Neural progenitor cell (in vitro differentiated cells): Measurements from ENCODE around the gene KRTAP10-3. TPM values are rescaled to one million over a fixed set of nuclear protein-coding genes. Genes with fewer than 3 reads are reported as not detected.

ENCODE experiments used
- DNase-seq: peaks from one replicate; pipeline ENCODE4 v3.0.0-alpha.2; 2016; ENCODE audit warnings: low spot score
- H2AFZ ChIP-seq: fragments of 200-600 bp; sonication (generic); replicated peaks from 2 replicates; pipeline ENCODE4 v1.6.1; 2016; ENCODE audit warnings: antibody characterized with exemption
- H3F3A ChIP-seq: fragments of 200-600 bp; sonication (generic); 2 replicates; pipeline ENCODE4 v1.6.1; 2016; ENCODE audit warnings: antibody characterized with exemption, low read depth
- H3K27ac ChIP-seq: fragments of 200-600 bp; sonication (generic); 2 replicates; pipeline ENCODE4 v1.5.1; 2016; ENCODE audit warnings: mild to moderate bottlenecking
- H3K27me3 ChIP-seq: fragments of 200-600 bp; sonication (generic); 2 replicates; pipeline ENCODE4 v1.6.1; 2016; ENCODE audit warnings: mild to moderate bottlenecking, moderate library complexity
- H3K36me3 ChIP-seq: fragments of 200-600 bp; sonication (generic); 2 replicates; pipeline ENCODE4 v1.5.1; 2016
- H3K4me1 ChIP-seq: fragments of 200-600 bp; sonication (generic); 2 replicates; pipeline ENCODE4 v1.6.1; 2016; ENCODE audit warnings: mixed run types
- H3K4me2 ChIP-seq: fragments of 200-600 bp; sonication (generic); 2 replicates; pipeline ENCODE4 v1.6.1; 2016
- H3K4me3 ChIP-seq: fragments of 200-600 bp; sonication (generic); 2 replicates; pipeline ENCODE4 v1.5.1; 2016
- H3K79me2 ChIP-seq: fragments of 200-600 bp; sonication (generic); 2 replicates; pipeline ENCODE4 v1.6.1; 2016; ENCODE audit warnings: low read depth
- H3K9ac ChIP-seq: fragments of 200-600 bp; sonication (generic); 2 replicates; pipeline ENCODE4 v1.6.1; 2016
- H3K9me3 ChIP-seq: fragments of 200-600 bp; sonication (generic); 2 replicates; pipeline ENCODE4 v1.5.1; 2016; ENCODE audit warnings: low read depth
- H4K20me1 ChIP-seq: fragments of 200-600 bp; sonication (generic); 2 replicates; pipeline ENCODE4 v1.6.1; 2016; ENCODE audit warnings: low read depth
- H3K27ac Mint-ChIP-seq: 3 replicates; pipeline ENCODE4 v1.8.0; 2021; ENCODE audit warnings: mixed read lengths
- H3K27me3 Mint-ChIP-seq: 2 replicates; pipeline ENCODE4 v1.8.0; 2022; ENCODE audit warnings: low read depth, mild to moderate bottlenecking, inconsistent platforms, moderate library complexity, mixed read lengths; ENCODE audit not compliant: insufficient read depth
- H3K36me3 Mint-ChIP-seq: 3 replicates; pipeline ENCODE4 v1.8.0; 2021; ENCODE audit warnings: mixed read lengths
- H3K4me1 Mint-ChIP-seq: 3 replicates; pipeline ENCODE4 v1.8.0; 2021; ENCODE audit warnings: mixed read lengths
- H3K4me3 Mint-ChIP-seq: 3 replicates; pipeline ENCODE4 v1.8.0; 2021; ENCODE audit warnings: mild to moderate bottlenecking, moderate library complexity, mixed read lengths
- H3K9me3 Mint-ChIP-seq: 3 replicates; pipeline ENCODE4 v1.8.0; 2020; ENCODE audit warnings: mixed read lengths
- CTCF ChIP-seq: fragments of 200-600 bp; sonication (generic); IDR thresholded peaks from 2 replicates; pipeline ENCODE4 v1.5.1; 2017; ENCODE audit warnings: antibody characterized with exemption, mild to moderate bottlenecking
- EZH2 ChIP-seq: fragments of 200-600 bp; sonication (generic); IDR thresholded peaks from 2 replicates; pipeline ENCODE4 v1.6.1; 2017; ENCODE audit warnings: antibody characterized with exemption, mild to moderate bottlenecking, moderate library complexity
- EZH2phosphoT487 ChIP-seq: fragments of 200-600 bp; sonication (generic); IDR thresholded peaks from 2 replicates; pipeline ENCODE4 v1.6.1; 2017; ENCODE audit warnings: antibody characterized with exemption
- total RNA-seq: library from RNA; depleted of rRNA; stranded (reverse); fragments of >200 nt; gene quantifications from 2 replicates; pipeline ENCODE4 v1.2.3, GENCODE V29; 2015; ENCODE audit warnings: low replicate concordance

Gene KRTAP10-3
- total RNA-seq, 1 donor from 2014 or later: not detected

- no peaks in the 10 kb centered on the region for H3K9me3 ChIP-seq
- H2AFZ ChIP-seq: no peak overlapping the region
- H3K4me1 ChIP-seq: no peaks in the 10 kb centered on the region
- no peak overlapping the region for H3K27ac ChIP-seq
- no peaks in the 10 kb centered on the region for H3F3A ChIP-seq
- Mint-ChIP-seq H3K4me1 (peaks cover 3% of the 10 kb centered on the region), H3K9me3 (no peaks in the 10 kb centered on the region), H3K27me3 (peaks cover 18% of the 10 kb centered on the region), H3K27ac (peak overlapping the region; percentile 25), H3K4me3 (no peak overlapping the region), H3K36me3 (no peaks in the 10 kb centered on the region)
- H3K9ac ChIP-seq: no peak overlapping the region
- H3K4me3 ChIP-seq: no peak overlapping the region
- no peaks in the 10 kb centered on the region for H4K20me1 ChIP-seq
- H3K36me3 ChIP-seq: no peaks in the 10 kb centered on the region
- H3K79me2 ChIP-seq: no peaks in the 10 kb centered on the region
- TF ChIP-seq EZH2: no peak
- TF ChIP-seq EZH2phosphoT487: no peak
- TF ChIP-seq CTCF: no peak
- DNase-seq: no peak
- no peak overlapping the region for H3K4me2 ChIP-seq
- H3K27me3 ChIP-seq: no peaks in the 10 kb centered on the region
Observed at GRCh38 chr21:44530903-44531605, 27.5 kb downstream of the KRTAP10-3 start.

- Mint-ChIP-seq H3K36me3 (no peaks in the 10 kb centered on the region), H3K4me3 (peak overlapping the region; percentile 22), H3K27ac (no peak overlapping the region), H3K4me1 (peaks cover 3% of the 10 kb centered on the region), H3K9me3 (no peaks in the 10 kb centered on the region), H3K27me3 (peaks cover 18% of the 10 kb centered on the region)
- Histone ChIP-seq H3K9me3 (no peaks in the 10 kb centered on the region), H3K36me3 (no peaks in the 10 kb centered on the region), H3K4me2 (no peak overlapping the region), H3K27me3 (no peaks in the 10 kb centered on the region), H2AFZ (no peak overlapping the region), H3K9ac (no peak overlapping the region), H3K4me3 (no peak overlapping the region), H4K20me1 (no peaks in the 10 kb centered on the region), H3F3A (no peaks in the 10 kb centered on the region), H3K4me1 (no peaks in the 10 kb centered on the region), H3K79me2 (no peaks in the 10 kb centered on the region), H3K27ac (no peak overlapping the region)
- TF ChIP-seq EZH2 (no peak), CTCF (no peak), EZH2phosphoT487 (no peak)
- DNase-seq: no peak
Observed at GRCh38 chr21:44530221-44530902, 28.2 kb downstream of the KRTAP10-3 start.

- H3K9ac ChIP-seq: no peak overlapping the region
- no peak overlapping the region for H3K27ac ChIP-seq
- no peak overlapping the region for H3K27ac Mint-ChIP-seq
- no peaks in the 10 kb centered on the region for H4K20me1 ChIP-seq
- no peak overlapping the region for H3K4me3 Mint-ChIP-seq
- no peaks in the 10 kb centered on the region for H3K27me3 ChIP-seq
- peaks cover 13% of the 10 kb centered on the region for H3K27me3 Mint-ChIP-seq
- H3K4me1 Mint-ChIP-seq: peaks cover 3% of the 10 kb centered on the region
- TF ChIP-seq CTCF (no peak), EZH2 (no peak), EZH2phosphoT487 (no peak)
- no peaks in the 10 kb centered on the region for H3K9me3 ChIP-seq
- H3K4me1 ChIP-seq: no peaks in the 10 kb centered on the region
- H3K9me3 Mint-ChIP-seq: no peaks in the 10 kb centered on the region
- H3K36me3 Mint-ChIP-seq: no peaks in the 10 kb centered on the region
- DNase-seq: no peak
- no peaks in the 10 kb centered on the region for H3K36me3 ChIP-seq
- H2AFZ ChIP-seq: no peak overlapping the region
- H3K79me2 ChIP-seq: no peaks in the 10 kb centered on the region
- no peak overlapping the region for H3K4me2 ChIP-seq
- no peak overlapping the region for H3K4me3 ChIP-seq
- no peaks in the 10 kb centered on the region for H3F3A ChIP-seq
Observed at GRCh38 chr21:44529503-44530125, 29.0 kb downstream of the KRTAP10-3 start.
